Ascending aorta (tissue), 2 donors: ENCODE results near the gene ZBED2. TPM values are rescaled to one million over a fixed set of nuclear protein-coding genes. Genes with fewer than 3 reads are reported as not detected.

Experiments used
- DNase-seq, 2 donors: peaks; one replicate each; pipeline ENCODE4 v3.0.0-alpha.2; 2019; ENCODE audit warnings: low spot score in 2 of 2
- H3K27ac ChIP-seq, 2 donors: fragments of 200-600 bp; sonication (generic); one replicate each; pipeline ENCODE4 v1.5.1; 2016 to 2017; ENCODE audit warnings: mild to moderate bottlenecking in 1 of 2
- H3K27me3 ChIP-seq: fragments of 200-600 bp; sonication (generic); one replicate; pipeline ENCODE4 v1.5.1; 2017
- H3K36me3 ChIP-seq, 2 donors: fragments of 200-600 bp; sonication (generic); one replicate each; pipeline ENCODE4 v1.5.1; 2016
- H3K4me1 ChIP-seq, 2 donors: fragments of 200-600 bp; sonication (generic); one replicate each; pipeline ENCODE4 v1.5.1; 2016 to 2017; ENCODE audit warnings: mild to moderate bottlenecking in 1 of 2
- H3K4me3 ChIP-seq, 2 donors: fragments of 200-600 bp; sonication (generic); one replicate each; pipeline ENCODE4 v1.5.1; 2016 to 2017; ENCODE audit warnings: mild to moderate bottlenecking in 1 of 2
- H3K9me3 ChIP-seq, 2 donors: fragments of 200-600 bp; sonication (generic); one replicate each; pipeline ENCODE4 v1.5.1; 2016
- intact Hi-C: fragments of 100-400 bp; cut with DNase I; formaldehyde crosslinking; loops from one replicate; pipeline ENCODE4 v1.15.1; 2023
- total RNA-seq: library from RNA; depleted of rRNA; stranded (reverse); fragments of >200 nt; gene quantifications from one replicate; pipeline ENCODE4 v1.1.0, GENCODE V29; 2016
- TF ChIP-seq, protein P1 (sequence below), 3 experiments: fragments of 200-600 bp in 2 of 3; fragments of 450-650 bp in 1 of 3; sonication (generic) in 2 of 3; IDR thresholded peaks; one replicate each; pipeline ENCODE4 v1.5.1; 2016 to 2019; ENCODE audit warnings: antibody characterized with exemption in 3 of 3, mild to moderate bottlenecking in 1 of 3, moderate library complexity in 1 of 3

The ZBED2 gene
- total RNA-seq, 1 donor from 2014 or later, result 1.4 TPM

DNA sequence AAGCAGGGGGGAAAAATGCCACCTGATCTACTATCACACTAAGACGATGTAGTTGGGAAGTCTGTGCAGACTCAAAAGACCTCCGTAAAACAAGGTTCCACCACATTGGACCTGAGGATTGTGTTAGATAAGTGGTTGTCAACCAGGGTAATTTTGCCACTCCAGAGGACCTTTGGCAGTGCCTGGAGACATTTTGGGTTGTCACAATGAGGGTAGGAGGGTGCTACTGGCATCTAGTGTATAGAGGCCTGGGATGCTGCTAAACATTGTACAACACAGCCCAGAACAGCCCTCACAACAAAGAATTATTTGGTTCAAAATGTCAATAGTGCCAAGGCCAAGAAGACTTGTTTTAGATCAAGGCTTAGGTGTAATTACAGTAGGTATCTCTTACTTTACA is 14.6 kb upstream of the ZBED2 start:
- Histone ChIP-seq H3K4me3 (no peak overlapping the region), H3K27ac (no peak overlapping the region), H3K36me3 (no peaks in the 10 kb centered on the region), H3K9me3 (no peaks in the 10 kb centered on the region), H3K4me1 (no peaks in the 10 kb centered on the region), H3K27me3 (no peaks in the 10 kb centered on the region)
- intact Hi-C loops, result no loop called here
- no peak for DNase-seq
- TF ChIP-seq, protein P1, sequence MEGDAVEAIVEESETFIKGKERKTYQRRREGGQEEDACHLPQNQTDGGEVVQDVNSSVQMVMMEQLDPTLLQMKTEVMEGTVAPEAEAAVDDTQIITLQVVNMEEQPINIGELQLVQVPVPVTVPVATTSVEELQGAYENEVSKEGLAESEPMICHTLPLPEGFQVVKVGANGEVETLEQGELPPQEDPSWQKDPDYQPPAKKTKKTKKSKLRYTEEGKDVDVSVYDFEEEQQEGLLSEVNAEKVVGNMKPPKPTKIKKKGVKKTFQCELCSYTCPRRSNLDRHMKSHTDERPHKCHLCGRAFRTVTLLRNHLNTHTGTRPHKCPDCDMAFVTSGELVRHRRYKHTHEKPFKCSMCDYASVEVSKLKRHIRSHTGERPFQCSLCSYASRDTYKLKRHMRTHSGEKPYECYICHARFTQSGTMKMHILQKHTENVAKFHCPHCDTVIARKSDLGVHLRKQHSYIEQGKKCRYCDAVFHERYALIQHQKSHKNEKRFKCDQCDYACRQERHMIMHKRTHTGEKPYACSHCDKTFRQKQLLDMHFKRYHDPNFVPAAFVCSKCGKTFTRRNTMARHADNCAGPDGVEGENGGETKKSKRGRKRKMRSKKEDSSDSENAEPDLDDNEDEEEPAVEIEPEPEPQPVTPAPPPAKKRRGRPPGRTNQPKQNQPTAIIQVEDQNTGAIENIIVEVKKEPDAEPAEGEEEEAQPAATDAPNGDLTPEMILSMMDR (IDR thresholded peaks at IDR 0.05), result no peak

DNA sequence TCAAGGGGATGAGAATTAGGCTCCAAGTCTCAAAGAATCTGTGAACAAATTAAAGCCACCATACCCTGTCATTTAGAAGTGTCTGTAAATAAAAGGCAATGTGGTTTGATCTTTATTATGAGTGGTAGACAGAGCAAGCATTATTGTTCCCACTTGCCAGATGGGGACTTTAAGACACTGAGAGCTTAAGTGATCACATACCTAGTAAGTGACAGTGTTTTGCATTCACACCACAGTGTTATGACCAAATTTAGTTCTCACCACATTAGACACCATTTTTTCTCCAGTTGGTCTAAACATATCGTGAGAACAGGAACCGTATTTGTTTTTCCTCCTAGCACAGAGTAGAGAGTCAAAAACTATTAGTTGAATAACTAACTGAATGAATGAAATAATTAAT is 13.2 kb upstream of the ZBED2 start:
- H3K9me3 ChIP-seq, result no peaks in the 10 kb centered on the region
- no peak for DNase-seq
- H3K4me1 ChIP-seq, result no peaks in the 10 kb centered on the region
- TF ChIP-seq, protein P1 (IDR thresholded peaks at IDR 0.05), result no peak
- no peaks in the 10 kb centered on the region for H3K36me3 ChIP-seq
- H3K27me3 ChIP-seq, result no peaks in the 10 kb centered on the region
- H3K4me3 ChIP-seq, result no peak overlapping the region
- no peak overlapping the region for H3K27ac ChIP-seq
- intact Hi-C loops, result no loop called here

DNA sequence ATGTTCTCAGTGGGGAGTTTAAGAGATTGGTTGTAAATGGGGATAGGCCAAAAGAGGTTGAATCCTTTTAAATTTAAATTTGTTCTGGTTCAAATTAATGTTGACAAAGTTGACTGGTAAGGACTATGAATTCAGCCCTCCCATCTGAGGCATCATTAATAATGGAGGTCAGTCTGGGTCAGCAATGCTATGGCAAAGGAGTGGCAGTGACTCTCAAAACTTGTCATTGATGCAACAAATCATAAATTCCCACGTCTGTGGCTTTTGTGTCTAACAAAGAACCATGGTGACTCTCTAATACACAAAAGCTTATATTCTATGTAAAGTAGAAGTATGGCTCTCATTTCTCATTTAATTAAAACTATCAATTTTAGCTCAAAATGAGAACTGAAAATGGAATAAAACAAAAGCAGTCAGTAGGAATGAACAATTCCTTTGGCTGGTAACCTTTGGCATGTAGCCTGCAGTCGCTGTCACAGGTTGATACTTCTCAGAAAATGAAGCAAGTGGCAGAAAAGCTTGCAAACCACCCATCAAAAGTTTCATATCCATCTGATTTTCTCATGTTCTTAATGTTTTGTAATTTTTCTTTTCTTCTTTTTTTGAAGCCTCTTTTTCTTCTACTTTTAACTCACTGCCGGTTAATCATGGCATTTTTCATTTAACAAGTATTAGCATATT is 12.2 kb upstream of the ZBED2 start:
- Histone ChIP-seq H3K9me3 (no peaks in the 10 kb centered on the region), H3K27me3 (no peaks in the 10 kb centered on the region), H3K4me1 (no peaks in the 10 kb centered on the region), H3K4me3 (no peak overlapping the region), H3K27ac (no peak overlapping the region), H3K36me3 (no peaks in the 10 kb centered on the region)
- DNase-seq, result no peak
- intact Hi-C loops, result no loop called here
- TF ChIP-seq, protein P1 (IDR thresholded peaks at IDR 0.05), result no peak

DNA sequence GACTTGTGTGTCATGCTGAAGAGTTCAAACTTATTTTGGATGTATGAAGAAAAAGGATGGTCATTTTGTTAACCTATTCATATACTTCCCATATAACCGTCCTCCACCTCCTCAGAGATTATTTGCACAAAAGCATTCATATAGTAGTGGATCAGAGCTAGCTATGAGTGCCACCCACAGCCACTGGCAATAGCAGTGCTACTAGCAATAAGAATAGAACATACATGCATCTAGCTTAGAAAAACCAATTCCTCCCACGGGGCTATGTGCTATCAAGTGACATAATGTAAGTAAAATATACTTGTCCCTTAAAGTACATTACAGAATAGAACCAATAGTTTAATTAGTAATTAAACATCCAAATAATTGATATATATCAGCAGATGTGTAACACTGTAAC is 10.3 kb upstream of the ZBED2 start:
- Histone ChIP-seq H3K4me3 (no peak overlapping the region), H3K36me3 (no peaks in the 10 kb centered on the region), H3K27me3 (no peaks in the 10 kb centered on the region), H3K4me1 (no peaks in the 10 kb centered on the region), H3K27ac (no peak overlapping the region), H3K9me3 (no peaks in the 10 kb centered on the region)
- intact Hi-C loops, result no loop called here
- TF ChIP-seq, protein P1 (IDR thresholded peaks at IDR 0.05), result no peak
- DNase-seq, result no peak

DNA sequence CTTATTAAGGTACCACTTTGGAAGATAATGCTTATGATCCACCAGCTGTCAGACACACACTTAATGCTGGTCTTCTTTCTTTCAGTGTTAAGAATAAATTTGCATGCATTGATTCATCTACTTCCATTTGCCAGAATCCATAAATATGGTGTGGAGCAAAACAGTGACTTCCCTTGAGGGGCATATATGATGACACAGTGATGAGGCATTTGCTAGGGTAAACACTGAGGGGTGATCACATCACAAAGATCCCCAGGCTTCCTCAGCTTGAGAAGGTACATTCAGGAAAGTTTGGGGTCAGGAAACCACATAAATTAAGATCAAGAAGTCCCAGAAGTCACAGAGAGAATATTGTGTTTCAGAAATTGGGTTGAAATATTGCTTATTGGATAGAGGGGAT is 9.9 kb upstream of the ZBED2 start:
- TF ChIP-seq, protein P1 (IDR thresholded peaks at IDR 0.05), result no peak

DNA sequence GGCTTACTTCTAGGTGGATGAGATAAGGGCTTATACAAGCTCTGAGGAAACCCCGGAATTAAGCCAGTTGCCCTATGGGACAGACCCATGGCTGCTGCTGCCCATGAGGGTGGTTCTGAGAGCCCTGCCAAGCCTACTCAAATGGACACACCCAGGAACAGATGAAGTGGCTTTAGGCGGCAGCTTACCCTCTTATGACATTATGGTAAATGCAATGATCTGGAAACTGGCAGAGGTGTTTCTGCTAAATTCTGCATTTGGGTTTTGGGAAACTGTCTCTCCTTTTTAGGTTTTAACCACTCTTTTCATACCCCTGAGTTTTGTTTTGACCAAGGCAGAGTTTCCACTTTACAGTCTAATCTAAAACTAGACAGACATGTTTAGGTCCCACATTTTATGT is 9.0 kb upstream of the ZBED2 start:
- intact Hi-C loops, result no loop called here
- Histone ChIP-seq H3K36me3 (no peaks in the 10 kb centered on the region), H3K27me3 (no peaks in the 10 kb centered on the region), H3K27ac (no peak overlapping the region), H3K4me3 (no peak overlapping the region), H3K9me3 (no peaks in the 10 kb centered on the region), H3K4me1 (no peaks in the 10 kb centered on the region)
- TF ChIP-seq, protein P1 (IDR thresholded peaks at IDR 0.05), result no peak
- DNase-seq, result no peak

More for the DNA sequence above, 9.9 kb upstream of the ZBED2 start:
- DNase-seq, result no peak
- Histone ChIP-seq H3K36me3 (no peaks in the 10 kb centered on the region), H3K27ac (no peak overlapping the region), H3K4me3 (no peak overlapping the region), H3K27me3 (no peaks in the 10 kb centered on the region), H3K4me1 (no peaks in the 10 kb centered on the region), H3K9me3 (no peaks in the 10 kb centered on the region)
- intact Hi-C loops, result no loop called here
